NCI-H446 (cell line): ENCODE results near the gene C1QL3.

Experiments used
- DNase-seq, 2 experiments: peaks; one replicate each; lab custom pipeline; 2025; lab: John Stamatoyannopoulos, UW

Gene C1QL3

DNA sequence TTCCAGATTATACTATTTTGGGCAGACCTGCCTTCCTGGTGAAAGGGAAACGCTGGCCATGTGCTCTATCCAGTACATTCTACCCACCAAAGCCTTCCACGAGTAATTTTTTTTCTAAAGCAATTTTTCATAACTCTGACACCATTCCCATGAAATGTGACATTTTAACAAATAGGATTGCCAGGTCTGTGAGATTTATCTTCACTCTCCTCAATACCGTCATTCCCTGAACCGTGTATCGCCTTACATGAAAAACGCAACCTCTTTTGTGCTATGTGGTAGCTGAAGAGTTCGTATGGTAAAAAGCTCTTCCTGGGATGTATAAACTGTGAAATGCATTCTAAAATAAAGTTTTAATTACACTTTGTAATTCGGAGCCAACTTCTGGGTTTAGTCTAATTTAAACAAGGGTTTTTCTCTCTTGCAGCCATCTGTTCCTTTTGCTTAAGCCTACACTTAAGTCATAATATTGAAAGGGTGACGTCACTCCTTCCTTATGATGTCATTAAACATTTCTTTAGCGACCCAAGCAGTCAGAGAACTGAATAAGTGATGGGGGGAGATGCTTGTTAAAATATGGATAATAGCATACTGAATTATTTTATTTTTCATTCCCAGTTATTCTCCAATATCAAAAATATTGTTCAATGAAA lies 27.7 kb downstream of the C1QL3 start:
- DNase-seq = no peak

DNA sequence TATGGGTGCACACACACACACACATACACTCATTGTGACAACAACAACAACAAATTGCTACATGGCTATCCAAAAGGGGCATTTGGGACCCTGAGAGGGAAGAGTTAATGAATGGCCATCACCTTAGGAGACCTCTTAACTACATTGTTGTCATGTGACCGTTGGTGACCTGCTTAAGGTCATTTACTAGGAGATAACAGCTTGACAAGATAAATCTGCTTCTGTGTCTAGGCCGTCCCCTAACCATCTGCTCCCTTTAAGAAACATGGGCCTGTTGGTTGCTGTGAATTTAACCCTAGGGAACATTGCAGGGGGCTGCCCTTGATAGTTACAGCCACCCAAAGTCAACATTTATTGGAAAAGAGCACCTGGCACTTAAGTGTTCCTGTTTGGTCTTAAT lies 29.7 kb downstream of the C1QL3 start:
- DNase-seq = no peak

DNA sequence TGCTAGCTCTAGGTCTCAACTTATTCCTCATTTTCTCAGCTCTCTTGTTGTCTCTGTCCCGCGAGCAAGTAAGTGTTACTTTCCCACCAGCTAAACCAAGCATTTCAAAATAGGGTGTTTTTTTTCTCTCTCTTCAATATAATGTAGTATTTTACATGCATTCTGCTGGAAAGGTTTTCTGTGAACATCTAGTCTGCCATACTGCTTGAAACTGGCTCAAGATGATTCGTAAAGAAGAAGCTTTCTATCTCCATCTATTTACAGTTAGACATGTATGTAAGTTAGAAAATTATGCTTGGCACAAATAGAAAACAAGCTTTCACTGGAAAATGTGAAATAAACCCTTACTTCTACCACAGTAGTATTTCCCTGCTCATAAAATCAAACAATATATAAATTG lies 31.2 kb downstream of the C1QL3 start:
- DNase-seq = no peak

DNA sequence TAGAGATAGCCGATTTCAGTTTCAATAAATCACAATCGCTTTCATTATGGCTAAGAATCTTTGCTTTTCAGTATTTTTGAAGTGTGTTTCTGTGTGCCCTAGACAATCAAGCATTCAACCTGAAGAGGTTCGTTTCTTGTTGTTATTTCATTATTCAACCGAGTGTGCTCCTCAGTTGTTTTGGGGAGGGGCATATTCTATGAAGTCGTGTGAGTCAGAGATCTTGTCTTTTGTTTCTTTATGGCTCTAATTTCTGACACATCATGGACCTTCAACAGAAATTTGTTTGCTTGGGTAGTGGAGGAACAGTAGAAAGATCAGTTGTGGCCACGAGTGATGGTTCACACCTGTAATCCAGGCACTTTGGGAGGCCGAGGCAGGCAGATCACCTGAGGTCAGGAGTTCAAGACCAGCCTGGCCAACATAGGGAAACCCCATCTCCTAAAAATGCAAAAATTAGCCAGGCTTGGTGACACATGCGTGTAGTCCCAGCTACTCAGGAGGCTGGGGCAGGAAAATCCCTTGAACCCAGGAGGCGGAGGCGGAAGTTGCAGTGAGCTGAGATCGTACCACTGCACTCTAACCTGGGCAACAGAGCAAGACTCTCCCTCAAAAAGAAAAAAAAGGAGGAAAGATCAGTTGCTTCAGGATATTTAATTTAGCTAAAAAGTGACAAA lies 38.3 kb downstream of the C1QL3 start:
- no peak for DNase-seq

DNA sequence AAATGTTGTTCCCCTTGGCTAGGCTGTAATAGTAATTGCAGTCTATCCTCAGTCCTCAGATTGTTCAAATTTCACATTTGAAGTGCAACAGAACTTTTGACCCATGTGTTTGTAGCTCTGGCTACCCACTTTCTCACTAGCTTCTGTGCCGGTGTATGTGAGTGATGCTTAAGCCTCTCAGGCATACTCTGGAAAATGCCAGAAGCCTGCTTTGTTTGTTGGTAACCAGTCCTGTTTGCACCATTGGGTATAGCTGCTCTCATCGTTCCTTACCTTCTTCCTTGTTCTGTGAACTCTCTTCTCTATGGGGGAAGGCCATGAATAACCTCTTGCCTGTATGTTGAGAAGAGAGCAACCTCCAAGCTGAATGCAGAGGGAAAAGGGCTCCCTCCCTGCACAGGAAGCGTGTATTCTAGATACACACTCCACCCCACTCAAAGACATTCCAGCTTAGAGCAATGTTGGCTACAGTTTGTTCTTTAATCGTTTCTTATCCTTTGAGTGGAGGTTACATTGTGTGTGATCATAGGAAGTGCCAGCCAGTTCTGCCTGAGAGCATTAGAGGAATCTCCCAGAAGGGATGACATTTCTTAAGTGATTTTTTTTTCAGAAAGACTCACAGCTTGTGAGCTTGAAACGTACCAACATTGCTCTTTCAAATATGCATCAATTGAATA lies 40.5 kb downstream of the C1QL3 start:
- no peak for DNase-seq

DNA sequence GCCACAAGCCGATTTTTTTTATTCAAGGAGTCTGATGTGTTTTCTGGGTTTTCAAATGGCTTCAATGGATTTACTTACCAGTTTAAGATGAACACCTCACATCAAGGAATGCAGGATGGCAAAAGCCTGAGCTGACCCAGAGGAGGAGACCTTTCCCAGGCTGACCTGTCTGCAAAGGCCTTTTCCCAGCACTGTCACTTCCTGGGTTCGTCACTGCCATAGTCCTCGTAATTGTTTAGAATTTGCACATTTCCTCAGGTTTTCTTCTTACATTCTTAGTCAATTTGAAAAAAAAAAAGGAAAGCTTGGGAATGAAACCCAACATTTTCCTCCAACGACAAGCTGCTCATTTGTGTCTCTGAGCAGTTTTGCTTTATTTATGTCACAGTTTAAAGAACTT lies 42.9 kb downstream of the C1QL3 start:
- no peak for DNase-seq

DNA sequence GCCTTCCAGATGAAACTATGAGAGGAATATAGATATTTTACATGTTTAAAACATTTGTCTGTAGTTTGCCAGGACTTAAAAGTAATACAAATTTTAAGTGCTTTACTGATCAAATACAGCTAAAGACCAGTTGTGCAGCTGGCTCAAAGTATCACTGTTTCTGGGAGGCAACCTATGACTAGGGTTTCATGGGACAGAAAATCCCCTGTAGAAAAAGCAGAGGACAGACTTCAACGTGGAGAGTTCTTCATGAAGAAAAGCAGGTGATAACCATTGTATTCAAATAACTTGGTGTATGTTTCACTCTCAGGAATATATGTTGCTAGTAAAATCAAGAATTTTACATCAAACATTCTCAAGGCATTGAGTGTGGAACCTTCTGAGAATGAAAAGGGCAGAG lies 43.9 kb downstream of the C1QL3 start:
- no peak for DNase-seq

DNA sequence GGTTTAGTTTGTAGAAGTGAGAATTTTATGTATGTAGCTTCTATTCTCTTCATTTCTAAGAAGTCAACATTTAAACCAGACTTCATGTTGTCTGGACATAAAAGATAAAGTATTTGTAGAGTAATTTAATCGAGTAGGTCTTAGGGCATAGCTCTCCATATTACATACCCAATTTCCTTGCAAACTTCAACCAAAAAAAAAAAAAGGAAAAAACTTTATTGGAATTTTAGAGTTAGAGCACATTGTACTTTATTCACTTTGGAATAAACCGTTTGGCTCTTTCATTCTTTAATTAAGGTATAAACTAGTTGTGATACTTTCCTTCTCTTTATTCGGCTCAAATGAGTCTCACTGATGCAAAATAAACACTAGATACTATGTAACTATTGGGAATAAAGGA lies 48.9 kb downstream of the C1QL3 start:
- no peak for DNase-seq

DNA sequence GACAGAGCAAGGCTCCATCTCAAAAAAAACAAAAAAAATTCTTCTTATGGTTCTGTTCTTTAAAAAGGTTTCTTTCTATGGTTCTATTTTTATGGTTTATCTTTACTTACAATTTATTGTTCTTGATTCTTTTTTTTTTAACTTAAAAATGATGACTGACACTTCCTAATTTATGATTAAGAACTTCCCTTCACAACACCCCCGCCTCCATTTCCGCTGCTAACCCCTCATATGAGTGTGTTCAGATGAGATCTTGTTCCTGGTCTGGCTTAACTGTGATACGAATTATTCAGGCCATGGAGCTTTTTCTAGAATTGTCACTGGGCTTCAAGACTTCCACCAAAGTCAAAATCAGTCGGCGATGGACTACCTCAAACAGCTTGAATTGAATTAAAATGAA lies 50.9 kb downstream of the C1QL3 start:
- no peak for DNase-seq

DNA sequence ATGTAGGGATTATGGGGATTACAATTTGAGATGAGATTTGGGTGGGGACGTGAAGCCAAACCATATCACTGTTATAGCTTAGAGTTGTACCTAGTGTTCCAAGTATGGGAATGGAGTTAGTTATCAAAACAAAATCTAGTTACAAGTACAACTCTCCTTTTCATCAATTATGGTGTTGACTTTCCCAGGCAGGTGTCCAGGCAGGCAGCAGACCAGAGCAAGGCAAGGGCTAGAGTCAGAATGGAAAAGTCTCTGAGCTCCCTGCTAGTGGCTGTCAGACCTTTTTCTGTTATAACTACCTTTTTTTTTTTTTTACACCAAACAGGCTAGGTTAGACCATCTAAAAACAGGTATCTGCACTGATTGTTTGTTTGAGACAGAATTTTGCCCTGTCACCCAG lies 55.7 kb downstream of the C1QL3 start:
- DNase-seq = no peak
